HG03558 (cell line): ENCODE data around the gene KDM1A.

Experiments
- ATAC-seq: cut with Tn5 transposase; IDR thresholded peaks from one replicate; pipeline ENCODE4 v1.9.1; 2021; ENCODE audit warnings: moderate number of reproducible peaks; ENCODE audit not compliant: unreplicated experiment; ENCODE audit errors: extremely low read depth

The KDM1A gene

GRCh38 chr1:23065385-23065784 lies 46.1 kb downstream of the KDM1A start:
- no peak for ATAC-seq

- ATAC-seq, result no peak
Observed at GRCh38 chr1:23066075-23066474, 46.8 kb downstream of the KDM1A start.

- no peak for ATAC-seq
Observed at GRCh38 chr1:23069149-23069548, 49.9 kb downstream of the KDM1A start.

- ATAC-seq, result no peak
Observed at GRCh38 chr1:23069675-23070074, 50.4 kb downstream of the KDM1A start.

GRCh38 chr1:23074012-23074411 lies 54.7 kb downstream of the KDM1A start:
- no peak for ATAC-seq

GRCh38 chr1:23079025-23079424 lies 59.8 kb downstream of the KDM1A start:
- no peak for ATAC-seq

GRCh38 chr1:23080885-23081284 lies 61.6 kb downstream of the KDM1A start:
- no peak for ATAC-seq

- ATAC-seq, result no peak
Observed at GRCh38 chr1:23081376-23081775, 62.1 kb downstream of the KDM1A start.

- ATAC-seq, result no peak
Observed at GRCh38 chr1:23083714-23084480, 64.6 kb downstream of the KDM1A start.

GRCh38 chr1:23084880-23085279 lies 65.6 kb downstream of the KDM1A start:
- no peak for ATAC-seq

- ATAC-seq, result no peak
Observed at GRCh38 chr1:23085696-23086095, 66.4 kb downstream of the KDM1A start.

GRCh38 chr1:23088027-23088426 lies 68.8 kb downstream of the KDM1A start:
- no peak for ATAC-seq

GRCh38 chr1:23090056-23090455 lies 70.8 kb downstream of the KDM1A start:
- ATAC-seq, result no peak

GRCh38 chr1:23091545-23091944 lies 72.3 kb downstream of the KDM1A start:
- ATAC-seq, result no peak

- no peak for ATAC-seq
Observed at GRCh38 chr1:23092447-23092846, 73.2 kb downstream of the KDM1A start.

- no peak for ATAC-seq
Observed at GRCh38 chr1:23097316-23097715, 78.0 kb downstream of the KDM1A start.

GRCh38 chr1:23098463-23099170 lies 79.3 kb downstream of the KDM1A start:
- no peak for ATAC-seq

- ATAC-seq, result no peak
Observed at GRCh38 chr1:23099171-23099536, 79.9 kb downstream of the KDM1A start.

- ATAC-seq, result no peak
Observed at GRCh38 chr1:23100074-23100748, 80.9 kb downstream of the KDM1A start.

GRCh38 chr1:23101101-23101827 lies 82.0 kb downstream of the KDM1A start:
- ATAC-seq, result no peak

GRCh38 chr1:23101887-23102286 lies 82.6 kb downstream of the KDM1A start:
- no peak for ATAC-seq
